Measurements from ENCODE around the gene TTBK2. TPM values are rescaled to one million over a fixed set of nuclear protein-coding genes. Genes with fewer than 3 reads are reported as not detected.

TTBK2 gene
- total and polyA plus RNA-seq, 12 donors: 3.8 to 46.6 (median 16.7) TPM

DNA sequence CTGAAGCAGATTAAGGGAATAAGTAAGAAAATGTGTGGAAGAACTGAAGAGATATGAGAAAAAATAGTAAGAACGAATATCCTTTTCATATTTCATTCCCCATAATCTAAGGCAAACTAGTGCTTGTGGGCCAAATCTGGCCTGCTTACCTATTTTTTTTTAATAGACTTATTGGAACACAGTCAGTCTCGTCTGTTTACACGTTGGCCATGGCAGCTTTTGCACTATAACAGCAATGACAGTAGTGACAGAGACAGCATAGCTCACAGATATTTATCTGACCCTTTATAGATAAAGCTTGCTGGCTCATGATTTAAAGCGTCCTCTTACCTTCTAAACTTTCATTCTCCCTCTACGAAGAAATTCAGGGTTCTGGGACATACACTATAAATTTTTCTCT lies 133.6 kb downstream of the TTBK2 start:
- H3K4me1 ChIP-seq (replicated peaks in 1 of 2): no peaks in the 10 kb centered on the region
- H3K9me3 ChIP-seq (replicated peaks in 1 of 3): no peaks in the 10 kb centered on the region
- no peak for DNase-seq
- no peak overlapping the region for H3K4me3 ChIP-seq
- no peaks in the 10 kb centered on the region for H3K27me3 ChIP-seq
- no peak overlapping the region for H3K27ac ChIP-seq
- 84 to 96% (median 88%) methylated on average over 5 of the region's 5 CpGs for WGBS, 4 donors
- no peak for TF ChIP-seq POLR2A (IDR thresholded peaks at IDR 0.05)
- TF ChIP-seq, protein P1, sequence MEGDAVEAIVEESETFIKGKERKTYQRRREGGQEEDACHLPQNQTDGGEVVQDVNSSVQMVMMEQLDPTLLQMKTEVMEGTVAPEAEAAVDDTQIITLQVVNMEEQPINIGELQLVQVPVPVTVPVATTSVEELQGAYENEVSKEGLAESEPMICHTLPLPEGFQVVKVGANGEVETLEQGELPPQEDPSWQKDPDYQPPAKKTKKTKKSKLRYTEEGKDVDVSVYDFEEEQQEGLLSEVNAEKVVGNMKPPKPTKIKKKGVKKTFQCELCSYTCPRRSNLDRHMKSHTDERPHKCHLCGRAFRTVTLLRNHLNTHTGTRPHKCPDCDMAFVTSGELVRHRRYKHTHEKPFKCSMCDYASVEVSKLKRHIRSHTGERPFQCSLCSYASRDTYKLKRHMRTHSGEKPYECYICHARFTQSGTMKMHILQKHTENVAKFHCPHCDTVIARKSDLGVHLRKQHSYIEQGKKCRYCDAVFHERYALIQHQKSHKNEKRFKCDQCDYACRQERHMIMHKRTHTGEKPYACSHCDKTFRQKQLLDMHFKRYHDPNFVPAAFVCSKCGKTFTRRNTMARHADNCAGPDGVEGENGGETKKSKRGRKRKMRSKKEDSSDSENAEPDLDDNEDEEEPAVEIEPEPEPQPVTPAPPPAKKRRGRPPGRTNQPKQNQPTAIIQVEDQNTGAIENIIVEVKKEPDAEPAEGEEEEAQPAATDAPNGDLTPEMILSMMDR (IDR thresholded peaks at IDR 0.05): no peak
- no peaks in the 10 kb centered on the region for H3K36me3 ChIP-seq (replicated peaks in 1 of 2)
- intact Hi-C loops (cut with DNase I): no loop called here

DNA sequence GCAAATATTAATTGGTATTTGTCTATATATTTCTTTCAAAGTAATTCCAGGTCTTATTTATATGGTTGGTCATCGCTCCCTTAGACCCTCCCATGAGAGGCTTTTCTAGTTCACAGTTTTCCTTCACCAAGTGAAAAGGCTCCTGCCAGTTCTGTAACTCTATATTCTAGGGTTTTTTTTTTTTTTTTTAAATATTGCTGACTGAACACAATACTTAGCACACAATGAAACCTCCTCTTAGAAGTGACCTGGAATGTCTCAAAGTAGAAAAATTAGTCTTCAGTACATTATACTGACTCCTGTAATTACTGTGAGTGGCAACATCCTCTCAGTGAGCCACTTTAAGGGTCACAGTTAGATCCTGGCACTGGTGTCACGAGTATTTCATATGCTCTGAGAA lies 135.0 kb downstream of the TTBK2 start:
- intact Hi-C loops (cut with DNase I): no loop called here
- H3K4me3 ChIP-seq: no peak overlapping the region
- 76 to 88% (median 83%) methylated on average over 2 of the region's 2 CpGs for WGBS, 4 donors
- no peaks in the 10 kb centered on the region for H3K27me3 ChIP-seq
- H3K27ac ChIP-seq: no peak overlapping the region
- H3K4me1 ChIP-seq (replicated peaks in 1 of 2): no peaks in the 10 kb centered on the region
- no peaks in the 10 kb centered on the region for H3K9me3 ChIP-seq (replicated peaks in 1 of 3)
- H3K36me3 ChIP-seq (replicated peaks in 1 of 2): no peaks in the 10 kb centered on the region
- DNase-seq: no peak
- TF ChIP-seq, protein P1 (IDR thresholded peaks at IDR 0.05): no peak
- TF ChIP-seq POLR2A (IDR thresholded peaks at IDR 0.05): no peak

DNA sequence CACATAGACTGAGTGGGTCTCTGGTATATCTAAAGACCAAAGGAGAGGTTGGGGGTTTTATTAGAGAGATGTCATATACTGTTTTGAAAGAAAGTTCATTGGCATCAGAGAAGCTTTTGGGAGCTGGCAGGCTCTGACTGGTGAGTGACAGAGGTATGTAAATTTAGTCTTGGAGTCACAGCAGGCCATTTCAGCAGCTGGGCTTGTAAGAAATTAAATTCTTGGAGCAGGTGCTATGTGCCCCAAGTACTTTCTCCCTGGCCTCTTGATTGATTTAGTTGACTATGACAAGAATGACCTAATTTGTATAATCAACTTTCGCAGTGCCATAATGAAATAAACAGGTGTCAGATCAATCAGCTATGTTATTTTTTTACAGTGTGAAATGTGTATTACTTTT lies 135.9 kb downstream of the TTBK2 start:
- Histone ChIP-seq H3K27me3 (no peaks in the 10 kb centered on the region), H3K36me3 (replicated peaks in 1 of 2) (no peaks in the 10 kb centered on the region), H3K27ac (no peak overlapping the region), H3K9me3 (replicated peaks in 1 of 3) (no peaks in the 10 kb centered on the region), H3K4me1 (replicated peaks in 1 of 2) (no peaks in the 10 kb centered on the region), H3K4me3 (no peak overlapping the region)
- WGBS, 4 donors: 87 to 100% (median 98%) methylated on average over 1 of the region's 1 CpG
- intact Hi-C loops (cut with DNase I): no loop called here
- DNase-seq: no peak
- TF ChIP-seq, protein P1 (IDR thresholded peaks at IDR 0.05): no peak
- TF ChIP-seq POLR2A (IDR thresholded peaks at IDR 0.05): no peak

DNA sequence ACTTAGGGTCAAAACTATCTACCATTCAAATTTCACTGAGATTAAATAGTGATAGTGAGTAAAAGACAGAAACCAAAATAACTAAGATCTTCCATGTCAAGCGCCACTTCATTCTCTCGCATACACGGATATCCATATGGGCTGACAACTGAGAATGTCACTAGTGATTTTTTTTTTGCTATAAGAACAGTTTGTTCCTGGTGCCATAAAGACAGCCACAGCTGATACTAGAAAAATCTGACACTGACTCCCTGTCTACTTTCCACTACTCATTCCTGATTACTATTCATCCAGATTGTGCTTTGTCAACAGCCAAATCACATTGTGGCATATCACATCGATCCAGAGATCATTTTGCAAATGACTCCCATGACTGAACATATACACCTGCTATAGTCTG lies 137.9 kb downstream of the TTBK2 start:
- intact Hi-C loops (cut with DNase I): no loop called here
- H3K4me1 ChIP-seq (replicated peaks in 1 of 2): no peaks in the 10 kb centered on the region
- no peaks in the 10 kb centered on the region for H3K27me3 ChIP-seq
- TF ChIP-seq POLR2A (IDR thresholded peaks at IDR 0.05): no peak
- TF ChIP-seq, protein P1 (IDR thresholded peaks at IDR 0.05): no peak
- DNase-seq: no peak
- WGBS, 4 donors: 96 to 100% (median 98%) methylated on average over 4 of the region's 4 CpGs
- no peak overlapping the region for H3K4me3 ChIP-seq
- H3K9me3 ChIP-seq (replicated peaks in 1 of 3): no peaks in the 10 kb centered on the region
- H3K36me3 ChIP-seq (replicated peaks in 1 of 2): no peaks in the 10 kb centered on the region
- H3K27ac ChIP-seq: no peak overlapping the region

Data from adrenal gland (tissue), 12 donors.